ENCODE data around the gene TMSB4X.
"Not testable (repeated sequence)": the region's sequence is repeated elsewhere in the genome, so short reads cannot be mapped to it uniquely, and the experiment has no call there.

TMSB4X gene

GRCh38 chrX:12955882-12956703 lies 18.8 kb upstream of the TMSB4X start:
- no peak for DNase-seq (ENCODE audit: low read depth in 2 of 2)

DNA sequence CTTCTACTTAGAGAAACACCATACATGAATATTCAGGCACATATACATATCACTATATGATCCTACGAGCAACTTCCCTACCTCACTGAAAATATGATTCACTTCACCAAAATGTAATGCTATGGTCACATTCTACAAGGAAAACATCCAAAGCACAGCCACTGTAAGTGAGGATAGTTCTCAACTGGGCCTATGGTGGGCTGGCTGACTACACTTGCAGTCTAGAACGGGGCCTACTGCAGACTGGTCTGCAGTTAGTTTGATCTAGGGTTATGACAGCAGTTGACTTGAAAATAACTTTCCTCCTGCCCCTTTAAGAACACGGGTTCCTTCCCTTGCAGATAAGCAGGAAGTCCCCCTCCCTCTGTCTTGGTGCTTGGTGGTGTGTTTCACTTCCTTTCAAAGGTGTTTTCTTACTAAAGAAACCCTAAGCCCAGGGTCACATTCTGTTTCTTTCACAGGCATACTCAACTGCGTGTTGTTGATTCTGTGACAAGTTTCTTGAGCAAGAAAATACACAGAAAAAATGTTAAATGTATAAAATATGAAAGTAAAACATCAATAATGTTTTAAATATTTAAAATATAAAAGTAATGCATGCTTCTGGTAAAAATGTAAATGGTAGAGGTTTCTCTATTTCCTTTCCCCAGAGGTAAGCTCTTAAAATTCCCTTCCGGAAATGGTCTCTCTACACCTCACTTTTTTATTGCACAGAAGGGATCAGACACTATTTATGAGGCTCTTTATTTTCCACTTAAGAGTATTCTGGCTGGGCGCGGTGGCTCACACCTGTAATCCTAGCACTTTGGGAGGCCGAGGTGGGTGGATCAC lies 18.0 kb upstream of the TMSB4X start:
- no peak for DNase-seq (ENCODE audit: low read depth in 2 of 2)

GRCh38 chrX:12958059-12958458 lies 16.9 kb upstream of the TMSB4X start:
- DNase-seq (ENCODE audit: low read depth in 2 of 2), result no peak

DNA sequence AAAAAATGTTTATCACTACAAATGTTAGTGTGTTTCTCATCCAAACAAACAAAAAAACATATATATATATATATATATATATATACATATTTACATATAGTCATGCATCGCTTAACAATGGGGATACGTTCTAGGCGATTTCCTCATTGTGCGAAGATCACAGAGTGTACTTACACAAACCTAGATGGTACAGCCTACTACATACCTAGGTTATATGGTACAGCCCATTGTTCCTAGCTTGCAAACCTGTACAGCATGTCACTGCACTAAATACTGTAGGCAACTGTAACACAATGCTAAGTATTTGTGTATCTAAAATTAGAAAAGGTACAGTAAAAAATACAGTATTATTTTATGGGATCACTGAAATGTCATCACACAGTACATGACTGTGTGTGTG lies 16.4 kb upstream of the TMSB4X start:
- no peak for DNase-seq (ENCODE audit: low read depth in 2 of 2)

DNA sequence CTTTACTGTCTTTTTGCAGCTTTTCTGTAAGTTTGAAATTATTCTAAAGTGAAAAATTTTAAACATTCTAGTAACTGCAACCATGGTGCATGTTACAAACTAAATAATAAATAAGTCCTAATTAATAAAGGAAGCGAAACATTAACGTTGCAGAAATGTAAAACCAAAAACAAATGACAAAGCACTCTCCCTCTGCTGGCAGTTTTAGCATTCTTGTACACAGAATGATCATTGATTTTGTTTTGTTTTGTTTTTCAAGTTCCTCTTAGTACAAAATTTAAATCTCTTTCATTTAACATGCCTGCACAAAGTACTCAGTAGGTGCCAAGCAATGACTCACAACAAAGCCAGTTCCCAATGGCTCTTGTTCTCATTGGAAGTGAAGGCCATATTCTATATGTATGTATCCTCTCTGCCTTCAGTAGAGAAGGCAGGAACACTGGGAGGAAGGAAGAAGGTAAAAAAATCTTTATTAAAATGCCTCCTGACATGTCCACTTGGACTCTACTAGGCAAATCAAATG lies 13.7 kb upstream of the TMSB4X start:
- no peak for DNase-seq (ENCODE audit: low read depth in 2 of 2)

DNA sequence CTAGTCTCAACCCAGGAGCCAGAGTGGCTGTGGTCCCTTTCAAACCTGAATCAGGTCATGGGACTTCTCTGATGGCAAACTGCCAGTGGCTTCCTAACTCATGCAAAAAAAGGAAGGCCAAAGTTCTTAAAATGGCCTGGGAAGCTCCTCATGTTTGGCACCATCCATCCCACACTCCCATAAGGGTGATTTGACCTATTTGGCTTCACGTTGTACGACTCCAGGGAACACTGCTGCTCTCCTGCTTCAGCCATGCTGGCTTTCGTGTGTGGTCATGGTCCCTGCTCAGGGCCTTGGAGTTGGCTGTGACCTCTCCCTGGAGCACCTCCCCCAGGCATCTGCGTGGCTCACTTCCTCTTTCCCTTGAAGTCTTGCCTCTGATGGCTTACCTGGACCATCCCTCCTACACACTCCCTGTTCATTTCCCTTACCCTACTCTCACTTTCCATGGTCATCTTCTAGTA lies 12.8 kb upstream of the TMSB4X start:
- DNase-seq (ENCODE audit: low read depth in 2 of 2), result no peak

- DNase-seq (ENCODE audit: low read depth in 2 of 2), result not testable (repeated sequence)
Measured at GRCh38 chrX:12963210-12963850, 11.6 kb upstream of the TMSB4X start.

DNA sequence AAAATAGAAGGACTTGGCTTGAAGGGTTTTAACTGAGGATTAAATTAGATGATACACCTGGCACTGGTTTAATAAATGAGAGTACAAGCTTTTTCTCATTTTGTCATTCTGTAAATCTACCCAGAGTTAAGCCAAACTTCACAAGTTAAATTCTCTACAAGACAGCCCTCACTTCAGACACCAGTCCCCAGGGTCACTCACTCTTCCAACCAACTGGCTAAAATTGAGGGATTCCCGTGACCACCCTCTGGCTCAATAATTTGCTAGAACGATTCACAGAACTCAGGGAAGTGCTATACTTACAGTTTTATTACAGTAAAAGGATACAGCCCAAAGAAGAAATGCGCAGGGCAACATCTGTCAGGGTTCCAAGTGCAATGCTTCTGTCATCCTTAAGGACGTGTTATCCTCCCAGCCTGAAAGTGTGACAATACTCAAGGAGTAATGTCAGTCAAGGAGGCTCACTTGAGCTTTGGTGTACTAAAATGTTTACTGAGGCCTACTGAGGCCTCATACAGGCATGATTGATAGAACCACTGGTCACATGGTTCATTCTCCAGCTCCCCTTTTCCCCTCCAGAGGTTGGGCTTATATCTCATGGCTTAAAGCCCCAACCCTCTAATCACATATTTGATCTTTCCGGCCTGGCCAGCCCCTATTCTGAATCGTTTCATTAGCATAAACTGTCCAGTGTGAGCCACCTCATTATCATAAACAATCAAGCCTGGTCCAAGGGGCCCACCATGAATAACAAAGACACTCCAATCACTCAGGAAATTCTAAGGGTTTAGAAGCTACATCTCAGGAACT lies 9.6 kb upstream of the TMSB4X start:
- DNase-seq (ENCODE audit: low read depth in 2 of 2), result no peak

- DNase-seq (ENCODE audit: low read depth in 2 of 2), result no peak
Measured at GRCh38 chrX:12966151-12966550, 8.8 kb upstream of the TMSB4X start.

- DNase-seq (ENCODE audit: low read depth in 2 of 2), result no peak
Measured at GRCh38 chrX:12967711-12968465, 7.0 kb upstream of the TMSB4X start.

DNA sequence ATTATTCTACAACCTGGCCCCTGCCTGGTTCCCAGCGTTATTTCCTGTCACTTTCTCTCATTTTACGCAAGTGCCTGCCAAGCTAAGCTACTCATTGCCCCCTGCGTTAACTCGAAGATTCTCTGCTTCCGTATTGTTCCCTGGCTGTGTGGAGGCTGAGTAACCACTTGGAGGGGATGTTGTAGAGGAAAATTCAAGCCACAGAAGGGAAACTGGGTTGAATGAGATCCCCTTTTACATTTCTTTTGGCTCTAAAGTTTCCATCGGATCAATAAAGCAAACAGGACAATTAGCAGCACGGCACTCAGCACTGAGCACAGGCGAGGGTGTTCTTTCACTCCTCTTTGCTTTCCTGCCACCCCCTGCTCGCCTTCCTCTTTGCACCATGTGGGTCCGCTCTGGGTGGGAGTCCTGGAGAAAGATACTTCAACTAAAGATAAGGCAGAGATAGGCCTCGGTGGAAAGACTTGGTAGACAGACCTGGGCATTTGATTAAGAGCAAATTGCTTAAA lies 4.2 kb upstream of the TMSB4X start:
- no peak for DNase-seq (ENCODE audit: low read depth in 2 of 2)

- DNase-seq (ENCODE audit: low read depth in 2 of 2), result no peak
Measured at GRCh38 chrX:12971282-12972003, 3.5 kb upstream of the TMSB4X start.

- DNase-seq (ENCODE audit: low read depth in 2 of 2), result no peak
Measured at GRCh38 chrX:12972243-12972642, 2.7 kb upstream of the TMSB4X start.

DNA sequence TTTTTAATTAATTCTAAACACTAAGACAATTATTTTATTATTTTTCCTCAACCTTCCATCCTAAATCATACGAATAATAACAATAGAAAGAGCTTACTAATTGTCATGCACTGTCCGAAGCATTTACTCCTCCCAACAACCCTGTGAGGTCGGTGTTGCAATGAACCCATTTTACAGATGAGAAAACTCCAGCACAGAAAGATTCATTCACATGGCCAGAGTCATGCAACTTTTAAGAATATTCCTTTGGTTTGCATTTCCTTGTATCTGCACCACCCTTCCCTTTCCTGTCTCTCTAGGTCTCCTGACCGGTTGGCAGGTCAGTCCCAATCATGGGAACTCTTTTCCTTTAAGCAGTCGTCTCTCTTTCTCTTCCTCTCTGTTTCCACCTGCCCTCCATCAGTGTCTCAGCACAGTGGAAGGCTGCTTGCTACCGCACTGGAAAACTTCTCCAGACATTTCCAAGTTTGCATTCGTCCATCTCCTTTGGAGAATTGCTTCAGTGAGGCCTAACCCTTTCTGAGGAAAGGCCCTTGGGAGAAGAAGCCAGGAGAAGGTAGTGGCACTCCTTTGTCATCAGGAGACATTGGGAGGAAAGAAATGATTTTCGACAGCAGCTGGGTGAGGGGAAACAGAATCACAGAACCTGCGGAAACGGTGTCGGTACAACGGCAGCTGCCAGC lies 1.9 kb upstream of the TMSB4X start:
- DNase-seq (ENCODE audit: low read depth in 2 of 2), result no peak

DNA sequence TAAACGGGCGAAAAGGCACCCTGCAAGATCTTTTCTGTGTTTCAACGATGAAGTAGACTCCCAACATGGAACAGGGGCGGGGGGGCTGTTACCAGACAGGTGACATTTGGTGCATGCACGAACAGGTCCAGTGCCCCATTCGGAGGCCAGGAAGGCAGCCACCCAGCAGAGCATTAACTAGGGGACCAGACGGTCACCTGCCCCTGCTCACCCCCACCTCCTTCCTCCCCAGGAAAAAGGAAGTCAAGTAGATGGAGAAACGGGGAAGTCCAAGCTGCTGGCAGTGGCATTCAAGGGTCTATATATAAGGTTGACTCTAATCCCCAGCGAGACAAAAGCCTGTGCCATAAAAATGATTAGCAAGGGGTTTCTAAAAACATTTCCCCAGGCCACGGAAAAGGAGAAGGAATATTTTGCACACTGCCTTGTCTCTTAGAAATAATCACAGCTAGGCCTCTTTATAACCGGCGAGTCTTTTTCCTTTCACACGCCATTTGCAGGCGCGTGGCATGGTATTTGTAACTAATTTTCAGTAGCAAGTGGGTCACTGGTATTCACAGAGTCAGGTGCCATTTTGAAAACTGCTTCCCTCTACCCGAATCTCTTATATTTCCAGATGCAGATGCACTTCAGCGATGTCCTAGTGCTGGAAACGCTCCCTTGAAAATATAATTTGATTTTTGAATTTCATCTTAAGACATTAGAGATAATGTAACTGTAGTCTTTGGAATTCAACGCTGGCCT lies 1.2 kb upstream of the TMSB4X start:
- no peak for DNase-seq (ENCODE audit: low read depth in 2 of 2)

DNA sequence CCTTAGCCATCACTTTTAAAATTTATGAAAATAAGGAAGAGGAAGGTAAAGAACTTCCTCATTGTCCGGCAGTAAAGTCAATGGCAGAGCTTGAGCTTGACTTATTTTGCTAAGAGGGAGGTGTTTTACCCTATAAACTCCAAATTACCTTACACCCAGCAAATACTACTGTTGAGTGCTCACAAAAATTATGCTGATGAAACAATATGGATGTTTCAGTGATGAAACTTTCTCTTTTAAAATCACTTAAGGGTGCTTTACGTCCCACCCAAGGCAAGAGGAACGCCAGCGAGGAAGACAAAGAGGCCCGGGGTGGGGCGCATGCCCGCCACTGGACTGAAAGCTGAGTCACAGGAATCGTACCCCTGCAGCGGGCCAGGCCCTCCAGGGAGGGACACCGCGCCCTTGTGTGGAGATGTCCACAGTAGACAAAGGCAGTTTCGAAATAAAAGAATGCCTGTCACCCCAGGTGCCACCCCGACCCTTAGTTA lies 560 bp upstream of the TMSB4X start:
- DNase-seq (ENCODE audit: low read depth in 2 of 2), result no peak

DNA sequence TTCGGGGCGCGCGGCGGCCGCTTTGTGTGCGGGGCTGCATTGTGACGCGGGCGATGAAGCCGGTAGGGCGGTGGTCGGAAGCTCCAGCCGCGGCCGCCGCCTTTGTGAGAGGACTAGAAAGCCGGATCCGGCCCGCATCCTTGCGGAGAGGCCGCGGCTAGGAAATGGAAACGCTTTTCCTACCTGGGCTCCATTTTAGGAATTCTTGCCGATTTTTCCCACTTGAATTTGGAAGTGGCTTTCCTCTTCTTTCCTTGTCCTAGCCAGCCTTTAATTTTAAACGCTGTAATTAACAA lies 708 bp downstream of the TMSB4X start:
- DNase-seq (ENCODE audit: low read depth in 2 of 2), result no peak

- DNase-seq (ENCODE audit: low read depth in 2 of 2), result no peak
Measured at GRCh38 chrX:12975991-12976558, 1.2 kb downstream of the TMSB4X start.
